HG03342 (cell line): Measurements from ENCODE around the gene GLTP.
A peak's percentile ranks its signal among the peaks of the same experiment; 100 is the strongest.

Experiments used
- ATAC-seq: cut with Tn5 transposase; IDR thresholded peaks from one replicate; pipeline ENCODE4 v1.9.1; 2021; ENCODE audit warnings: mild to moderate bottlenecking, moderate library complexity; ENCODE audit not compliant: unreplicated experiment

The GLTP gene

DNA sequence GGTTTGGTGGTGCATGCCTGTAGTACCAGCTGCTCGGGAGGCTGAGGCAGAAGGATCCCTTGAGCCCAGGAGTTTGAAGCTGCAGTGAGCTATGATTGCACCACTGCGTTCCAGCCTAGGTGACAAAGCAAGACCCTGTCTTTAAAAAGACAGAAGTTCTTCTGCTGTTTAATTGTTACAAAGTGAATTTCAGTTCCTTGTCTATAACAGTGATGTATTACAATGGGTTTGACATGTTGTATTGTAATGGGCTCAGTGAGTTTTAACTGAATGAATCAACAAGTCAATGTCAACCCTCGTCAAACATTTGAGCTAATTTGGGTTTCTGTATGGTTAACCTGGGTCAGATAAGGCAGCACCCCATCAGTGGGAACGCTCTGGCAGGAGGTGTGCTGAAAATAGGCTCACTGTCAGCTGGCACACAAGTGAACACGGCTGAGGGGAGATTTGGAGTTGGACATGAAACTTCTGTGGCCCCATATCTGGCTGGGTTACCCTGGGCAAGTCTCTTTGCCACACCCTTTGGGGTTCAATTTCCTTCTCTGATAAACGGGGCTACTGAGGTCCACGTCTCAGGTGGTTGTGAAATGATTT, 33.1 kb downstream of the GLTP start:
- ATAC-seq = no peak

- ATAC-seq = no peak
Measured at GRCh38 chr12:109845824-109846205, 34.5 kb downstream of the GLTP start.

DNA sequence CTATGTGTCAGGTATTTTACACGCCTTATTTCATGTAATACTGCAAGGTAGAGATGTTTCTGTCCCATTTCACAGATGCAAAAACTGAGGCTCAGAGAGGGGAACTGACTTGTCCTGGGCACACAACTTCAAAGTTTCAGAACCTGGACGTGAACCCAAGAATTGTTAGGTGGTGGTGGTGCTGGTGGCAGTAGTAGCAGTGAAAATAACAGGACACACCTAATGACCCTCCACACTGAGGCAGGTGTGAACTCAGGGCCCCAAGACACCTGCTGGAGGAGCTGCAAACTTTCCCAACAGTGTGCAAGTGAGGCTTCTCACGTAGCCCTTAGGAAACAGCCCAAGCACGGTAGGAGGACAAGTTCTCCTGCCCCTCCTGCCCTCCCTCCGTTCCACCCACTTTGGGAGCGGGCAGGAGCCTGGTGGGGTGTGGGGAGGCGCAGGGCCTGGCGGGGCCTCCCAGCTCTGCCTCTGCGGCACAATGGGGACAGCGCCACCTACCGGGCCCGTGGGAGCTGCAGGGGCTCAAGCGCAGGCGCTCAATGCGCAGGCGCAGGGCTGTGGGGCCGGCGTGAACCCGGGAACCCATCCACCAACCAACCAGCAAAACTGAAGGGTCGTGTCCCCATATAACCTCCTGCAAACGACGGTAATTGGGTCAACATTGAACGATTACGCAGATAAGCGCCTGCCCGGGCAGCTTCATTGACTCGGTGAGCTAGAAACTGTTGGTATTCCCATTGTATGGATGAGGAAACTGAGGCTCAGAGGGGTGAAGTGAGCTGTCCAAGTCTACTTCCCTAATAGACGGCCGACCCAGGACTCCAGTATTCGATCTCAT, 35.1 kb downstream of the GLTP start:
- peak; percentile 86 for ATAC-seq

GRCh38 chr12:109844091-109844490, 36.2 kb downstream of the GLTP start:
- ATAC-seq = no peak

DNA sequence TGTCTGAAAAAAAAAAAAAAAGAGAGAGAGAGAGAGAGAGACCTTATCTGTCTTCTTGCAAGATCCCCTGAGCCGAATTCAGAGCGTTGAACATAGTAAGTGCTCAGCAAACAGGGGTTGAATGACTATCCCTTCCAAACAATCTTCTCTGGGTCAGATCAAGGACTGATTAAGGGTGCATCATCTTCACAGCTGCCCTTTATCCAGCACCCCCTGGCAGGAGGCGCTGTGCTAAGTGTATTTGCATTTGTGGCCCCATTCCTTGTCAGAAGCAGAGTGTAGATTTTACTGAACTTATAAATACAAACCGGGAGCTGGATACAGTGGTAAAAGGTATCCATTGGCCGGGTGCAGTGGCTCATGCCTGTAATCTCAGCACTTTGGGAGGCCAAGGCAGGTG, 38.3 kb downstream of the GLTP start:
- ATAC-seq = no peak

- no peak for ATAC-seq
Measured at GRCh38 chr12:109841356-109841755, 39.0 kb downstream of the GLTP start.

DNA sequence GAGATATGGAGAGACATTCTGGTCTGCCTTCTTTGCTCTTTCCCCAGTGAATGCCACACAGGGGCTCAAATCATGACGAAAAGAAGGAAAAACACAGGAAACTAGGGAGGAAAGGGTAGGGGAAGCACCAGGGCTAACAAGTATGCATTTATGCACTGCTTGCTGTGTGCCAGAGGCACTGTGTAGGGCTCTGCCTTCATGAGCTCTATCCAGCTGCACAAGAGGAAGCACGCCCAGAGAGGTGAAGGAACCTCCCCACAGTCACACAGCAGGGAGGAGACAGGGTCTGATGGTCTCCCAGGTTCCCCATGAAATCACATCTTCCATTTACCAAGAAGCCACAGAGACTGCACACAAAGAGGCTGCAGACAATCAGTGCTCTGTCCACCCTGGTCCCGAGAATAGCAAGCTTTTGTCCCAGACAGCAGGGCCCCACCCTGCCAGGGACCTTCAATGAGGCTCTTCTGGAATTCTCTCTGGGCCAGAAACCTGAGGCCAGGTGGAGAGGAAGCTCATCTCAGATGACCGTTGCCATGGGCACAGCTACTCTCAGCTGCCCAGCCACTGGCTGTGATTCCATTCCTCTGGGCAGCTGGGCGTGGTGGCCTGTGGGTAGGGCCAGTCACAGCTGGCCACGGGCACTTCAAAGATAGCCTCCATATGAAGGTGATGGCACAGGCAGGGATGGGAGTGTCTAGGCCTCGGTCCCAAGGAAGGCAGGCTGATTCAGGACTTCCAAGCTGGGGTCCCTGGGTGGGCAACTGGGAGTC, 39.9 kb downstream of the GLTP start:
- ATAC-seq = no peak

DNA sequence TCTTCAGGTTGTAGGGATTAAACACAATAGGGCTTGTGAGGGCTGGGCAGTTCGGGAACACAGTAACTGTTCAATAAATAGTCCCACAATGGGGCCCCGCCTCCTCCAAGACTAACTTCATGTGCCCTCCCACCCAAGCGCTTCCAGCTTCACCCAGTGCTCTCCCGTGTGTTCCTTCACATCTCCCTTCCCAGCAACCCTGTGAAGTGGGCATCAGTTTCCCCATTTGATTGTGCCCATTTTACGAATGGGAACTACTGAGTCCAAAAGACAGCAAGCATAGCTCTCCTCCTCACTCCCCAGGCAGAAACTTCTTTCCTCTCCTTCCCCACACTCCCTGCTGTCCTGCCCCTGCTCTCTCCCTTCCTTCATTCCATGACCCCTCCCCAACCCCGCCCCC, 40.9 kb downstream of the GLTP start:
- ATAC-seq = no peak

DNA sequence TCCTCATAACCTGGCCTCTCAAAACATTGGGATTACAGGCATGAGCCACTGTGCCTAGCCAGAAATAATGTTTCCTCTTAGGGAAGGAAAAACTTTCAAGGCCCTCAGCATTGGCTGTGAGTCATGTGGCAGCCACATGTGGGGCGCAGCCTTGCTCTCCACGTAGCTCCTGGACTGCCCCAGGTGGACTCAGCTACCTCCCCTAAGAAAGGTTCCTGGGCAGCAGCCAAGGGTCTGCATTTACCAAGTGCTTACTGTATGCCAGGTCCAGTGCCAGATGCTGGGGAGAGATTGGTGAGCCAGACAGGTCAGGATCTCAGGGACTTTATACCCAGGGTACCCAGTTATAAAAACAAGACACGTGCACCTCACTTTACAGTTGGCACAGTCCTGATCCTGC, 43.4 kb downstream of the GLTP start:
- no peak for ATAC-seq

GRCh38 chr12:109835827-109836226, 44.5 kb downstream of the GLTP start:
- ATAC-seq = no peak

GRCh38 chr12:109833307-109834189, 46.8 kb downstream of the GLTP start, which contains the start of gene TRPV4:
TRPV4 (minus strand) TSS chr12:109833398; CDS start chr12:109814796, 18,602 bp downstream.
- no peak for ATAC-seq

DNA sequence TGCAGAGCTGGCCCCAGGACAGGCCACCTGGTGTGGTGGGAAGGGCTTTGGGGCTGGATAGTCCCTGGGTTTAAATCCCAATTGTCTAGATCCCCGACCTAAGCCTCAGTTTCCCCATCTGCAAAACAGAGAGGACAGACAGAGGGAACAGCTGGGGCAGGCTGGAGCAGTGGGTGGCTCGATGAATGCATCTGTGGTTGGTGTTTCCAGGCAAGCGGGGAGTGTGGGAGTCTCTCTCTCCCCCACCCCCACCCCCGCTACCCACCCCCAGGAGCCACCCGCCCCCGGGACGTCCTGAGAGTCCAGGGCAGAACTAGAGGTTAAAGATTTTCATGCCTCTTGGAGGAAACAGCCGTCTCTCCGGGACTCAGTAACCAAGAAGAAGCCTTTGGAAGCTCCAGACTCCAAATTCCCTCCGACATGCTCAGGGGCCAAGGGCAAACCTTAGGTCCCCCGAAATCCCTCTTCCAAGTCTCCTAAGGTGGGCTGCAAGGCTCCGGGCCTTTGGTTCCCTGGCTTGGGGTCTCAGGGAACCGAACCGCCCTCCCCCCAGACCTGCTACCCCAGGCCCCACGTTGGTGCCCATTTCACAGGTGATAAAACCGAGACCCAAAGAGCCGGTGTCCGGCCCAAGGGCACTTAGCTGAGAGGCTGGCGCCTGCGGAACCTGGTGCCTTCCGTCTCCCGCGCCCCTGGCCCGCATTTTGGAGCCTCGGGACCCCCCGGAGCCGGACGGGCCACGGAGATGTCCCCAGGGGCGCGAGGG, 47.6 kb downstream of the GLTP start:
- no peak for ATAC-seq

- ATAC-seq = no peak
Measured at GRCh38 chr12:109831929-109832328, 48.4 kb downstream of the GLTP start.

- no peak for ATAC-seq
Measured at GRCh38 chr12:109831365-109831764, 49.0 kb downstream of the GLTP start.

- ATAC-seq = no peak
Measured at GRCh38 chr12:109830718-109831117, 49.6 kb downstream of the GLTP start.

DNA sequence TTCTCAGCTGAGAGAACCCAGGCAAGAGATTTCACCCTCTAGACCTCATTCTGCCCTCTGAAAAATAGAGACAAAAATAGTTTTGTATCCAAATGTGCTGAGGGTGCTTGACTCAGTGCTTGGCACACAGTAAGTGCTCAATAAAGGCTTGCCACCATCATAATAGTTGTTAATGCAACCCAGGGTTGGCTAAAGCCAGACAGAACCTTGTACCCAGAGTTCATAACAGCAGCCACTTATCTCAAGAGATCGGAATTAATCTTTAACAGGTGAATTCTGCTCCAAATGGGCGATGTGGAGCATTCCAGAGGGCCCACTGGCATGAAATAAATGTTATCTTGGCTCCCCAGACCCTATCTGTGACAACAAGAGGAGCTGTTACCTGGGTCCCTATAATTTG, 50.1 kb downstream of the GLTP start:
- ATAC-seq = no peak

GRCh38 chr12:109829667-109830066, 50.7 kb downstream of the GLTP start:
- no peak for ATAC-seq

GRCh38 chr12:109828754-109829511, 51.4 kb downstream of the GLTP start:
- ATAC-seq = no peak
